ENCODE results near the gene N4BP2.

N4BP2 gene

GRCh38 chr4:40160258-40160657 is 103.6 kb downstream of the N4BP2 start:
- DNase-seq: no peak

- DNase-seq: no peak
Observed at GRCh38 chr4:40164459-40164858, 107.8 kb downstream of the N4BP2 start.

- DNase-seq: no peak
Observed at GRCh38 chr4:40165916-40166315, 109.3 kb downstream of the N4BP2 start.

GRCh38 chr4:40168070-40168469 is 111.4 kb downstream of the N4BP2 start:
- DNase-seq: no peak

GRCh38 chr4:40170588-40170987 is 113.9 kb downstream of the N4BP2 start:
- no peak for DNase-seq

GRCh38 chr4:40173470-40173875 is 116.8 kb downstream of the N4BP2 start:
- DNase-seq: no peak

DNA sequence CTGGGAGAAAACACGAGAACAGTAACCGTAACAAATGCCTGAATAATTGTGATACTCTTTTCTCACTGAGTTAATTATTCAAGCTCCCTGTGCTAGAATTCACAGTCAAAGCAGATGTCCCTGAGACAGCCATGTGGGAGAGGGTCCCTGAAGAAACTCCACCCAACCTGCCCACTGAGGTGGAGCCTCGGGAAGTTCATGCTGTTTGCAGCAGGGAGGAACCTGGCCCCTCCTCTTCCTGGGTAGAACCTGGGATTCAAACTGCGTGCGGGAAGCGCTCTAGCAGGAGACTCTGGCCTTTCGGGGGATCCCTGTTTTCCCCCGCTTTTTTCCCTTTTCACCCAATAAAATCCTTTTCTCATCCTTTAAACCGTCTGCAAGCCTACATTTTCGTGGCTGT is 120.0 kb downstream of the N4BP2 start:
- no peak for DNase-seq

DNA sequence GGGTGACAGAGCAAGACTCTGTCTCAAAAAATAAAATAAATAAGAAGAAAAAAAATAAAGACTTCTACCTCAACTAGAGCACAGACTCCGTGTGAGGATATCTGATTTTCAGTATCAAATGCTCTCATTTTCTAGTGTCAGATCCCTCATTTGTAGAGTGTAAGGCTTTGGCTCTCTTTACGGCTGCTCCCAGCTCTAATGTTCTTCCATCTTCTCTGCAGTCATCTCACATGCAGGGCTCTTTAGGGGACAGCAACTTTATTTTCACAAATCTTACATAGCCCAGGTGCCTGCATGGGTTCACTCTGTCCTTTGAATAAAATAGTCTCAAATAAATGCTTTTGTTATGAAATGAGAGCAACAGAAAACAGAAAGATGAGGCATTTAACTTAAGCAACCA is 120.9 kb downstream of the N4BP2 start:
- no peak for DNase-seq

- DNase-seq: no peak
Observed at GRCh38 chr4:40178672-40179071, 122.0 kb downstream of the N4BP2 start.

- no peak for DNase-seq
Observed at GRCh38 chr4:40179360-40179759, 122.7 kb downstream of the N4BP2 start.

DNA sequence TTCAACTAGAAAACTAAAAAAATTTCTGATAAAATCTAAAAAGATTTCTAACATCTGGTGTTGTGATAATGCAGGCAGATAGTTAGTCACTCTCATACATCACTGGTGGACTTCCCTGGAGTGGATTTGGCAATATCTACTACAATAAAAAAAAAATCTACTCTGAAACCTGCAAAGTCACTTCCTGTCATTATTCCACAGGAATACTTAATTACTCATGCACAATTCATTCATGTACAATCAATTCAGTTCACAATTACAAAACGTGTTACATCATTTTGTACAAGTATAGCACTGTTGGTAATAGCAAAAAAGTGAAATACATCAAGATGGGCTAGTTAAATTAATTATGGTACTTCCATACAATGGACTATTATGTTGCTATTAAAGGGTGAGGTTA is 123.7 kb downstream of the N4BP2 start:
- DNase-seq: peak in 2 of 4 experiments; percentile 62 to 74

DNA sequence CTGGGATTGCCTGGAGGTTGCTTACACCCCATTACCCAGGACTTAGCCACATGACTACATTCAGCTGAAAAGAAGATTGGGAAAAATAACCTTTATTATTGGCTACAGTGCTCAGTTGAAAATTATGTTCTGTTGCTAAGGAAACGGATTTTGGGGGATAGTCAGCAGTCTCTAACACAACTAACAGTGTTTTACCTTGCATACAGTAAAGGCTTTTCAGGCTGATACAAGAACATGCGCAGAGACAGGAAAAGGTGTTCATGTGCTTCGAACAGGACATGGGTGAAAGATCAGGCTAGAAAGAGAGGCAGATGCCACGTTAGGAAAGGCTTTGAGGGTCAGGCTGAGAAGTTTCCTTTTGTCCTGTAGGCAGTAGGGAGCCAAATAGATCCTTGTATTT is 125.4 kb downstream of the N4BP2 start:
- DNase-seq: no peak

GRCh38 chr4:40182954-40183353 is 126.3 kb downstream of the N4BP2 start:
- peak in 3 of 4 experiments; percentile 35 to 79 (median 64) for DNase-seq

DNA sequence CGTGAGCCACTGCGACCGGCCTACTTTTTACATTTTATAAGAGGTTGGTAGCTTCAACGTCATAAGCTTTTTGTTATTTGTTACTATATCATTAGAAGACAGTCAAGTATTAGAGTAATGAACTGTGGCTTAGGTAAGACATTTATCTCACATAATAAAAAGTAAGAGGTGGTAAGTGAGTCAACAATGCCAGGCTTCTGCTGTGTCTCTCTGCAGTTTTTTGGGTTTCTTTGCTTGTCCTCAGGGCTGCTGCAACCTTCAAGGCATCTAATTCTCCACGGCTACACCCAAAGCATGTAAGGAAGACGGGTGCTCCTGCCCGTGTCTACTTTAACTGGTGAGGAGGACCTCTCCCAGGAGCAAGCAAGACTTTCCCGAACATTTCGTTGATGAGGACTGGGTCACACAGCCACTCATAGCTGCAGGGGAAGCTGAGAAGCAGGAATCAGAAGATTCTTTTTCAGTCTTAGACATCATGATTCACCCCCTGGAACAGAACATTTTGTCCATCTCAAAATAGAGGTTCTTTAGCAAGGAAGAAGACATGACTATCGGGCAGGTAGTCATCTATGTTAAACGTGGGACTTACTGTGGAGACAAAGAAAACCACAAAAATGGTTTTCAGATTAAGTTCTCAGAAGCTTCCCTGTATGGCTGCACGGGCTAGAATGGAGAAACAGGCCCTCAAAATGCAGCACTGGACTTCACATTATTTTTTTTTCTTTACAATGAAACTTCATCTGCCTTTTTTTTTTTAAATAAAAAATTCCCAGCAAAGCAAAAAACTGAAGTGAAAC is 127.2 kb downstream of the N4BP2 start:
- peak in 3 of 4 experiments; percentile 11 to 39 (median 29) for DNase-seq

- DNase-seq: no peak
Observed at GRCh38 chr4:40185830-40186664, 129.4 kb downstream of the N4BP2 start.

DNA sequence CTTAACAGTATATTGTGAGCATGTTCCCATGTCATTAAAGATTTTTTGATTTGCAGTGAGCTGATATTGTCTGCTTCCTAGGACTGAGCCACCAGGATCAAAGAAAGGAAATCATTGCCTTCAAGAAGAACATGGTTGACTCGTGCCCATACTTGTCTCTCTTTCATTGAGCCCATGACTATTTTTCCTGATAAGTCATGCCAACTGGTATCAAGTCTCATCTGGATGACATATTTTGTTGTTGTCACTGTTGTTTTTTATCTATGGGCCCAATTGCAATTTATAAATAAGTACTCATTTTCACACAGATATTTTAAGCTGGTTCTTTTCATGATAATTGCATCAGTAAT is 130.0 kb downstream of the N4BP2 start:
- DNase-seq: no peak

DNA sequence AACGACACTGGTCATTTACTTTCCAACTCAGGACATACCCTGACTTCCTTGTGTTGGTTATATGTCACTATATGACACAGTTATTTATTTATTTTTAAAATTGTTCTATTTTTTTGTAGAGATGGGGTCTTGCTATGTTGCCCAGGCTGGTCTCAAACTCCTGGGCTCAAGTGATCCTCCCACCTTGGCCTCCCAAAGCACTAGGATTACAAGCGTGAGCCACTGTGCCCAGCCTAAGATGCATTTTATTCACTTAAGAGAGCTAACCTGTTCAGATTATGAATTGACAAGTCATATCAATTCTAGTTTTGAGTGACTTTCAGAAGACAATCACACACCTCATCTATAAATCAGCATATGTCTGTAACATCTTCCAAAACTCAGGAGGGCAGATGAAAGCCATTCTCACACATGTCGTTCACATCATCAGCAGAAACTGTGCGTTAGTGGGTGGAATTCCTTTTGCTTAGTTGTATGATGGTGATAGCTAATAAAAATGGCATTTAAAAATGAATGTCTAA is 130.8 kb downstream of the N4BP2 start:
- no peak for DNase-seq

GRCh38 chr4:40190019-40190418 is 133.4 kb downstream of the N4BP2 start:
- no peak for DNase-seq

- no peak for DNase-seq
Observed at GRCh38 chr4:40190465-40190864, 133.8 kb downstream of the N4BP2 start.

DNA sequence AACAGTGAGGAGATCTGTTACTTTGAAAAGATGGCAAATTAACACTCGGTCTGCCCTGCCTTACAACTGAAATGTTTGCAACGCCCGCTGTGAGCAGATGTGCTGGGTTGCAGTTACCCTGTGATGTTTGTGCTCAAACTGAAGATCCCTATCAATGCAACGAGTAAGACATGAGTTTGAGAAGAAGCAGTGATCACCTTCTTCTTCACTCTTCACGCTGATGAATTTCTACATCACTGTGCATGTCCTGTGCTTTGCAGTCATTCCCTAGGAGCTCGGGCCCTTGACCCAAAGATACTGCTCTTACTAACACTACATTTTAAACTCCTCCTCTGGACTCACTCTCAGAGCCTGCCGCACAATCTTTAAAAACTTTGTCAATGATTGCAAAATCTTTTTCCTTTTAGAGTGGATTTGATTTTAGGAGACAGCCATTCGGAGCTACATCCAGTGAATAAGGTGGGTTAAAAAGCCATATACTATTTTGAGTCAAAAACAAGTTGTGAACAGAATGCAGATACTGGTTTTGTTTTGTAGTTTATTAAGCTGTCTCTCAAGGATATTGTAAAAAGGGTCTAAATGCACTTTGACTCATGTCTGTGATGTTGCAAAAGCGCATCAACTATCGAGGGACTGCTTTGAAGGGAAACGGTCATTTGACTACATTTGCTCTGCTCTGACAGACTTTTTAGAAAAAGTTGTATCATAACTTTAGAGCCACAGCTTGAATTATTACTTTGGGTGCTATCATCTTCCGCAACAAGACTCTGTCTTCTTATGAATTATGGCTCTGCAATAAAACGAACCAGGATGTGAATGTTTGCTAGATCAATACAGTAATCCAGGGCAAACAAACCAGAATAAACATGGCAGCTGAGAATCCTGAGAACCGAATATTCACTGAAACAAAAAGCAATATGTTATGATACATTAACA is 134.5 kb downstream of the N4BP2 start:
- no peak for DNase-seq

DNA sequence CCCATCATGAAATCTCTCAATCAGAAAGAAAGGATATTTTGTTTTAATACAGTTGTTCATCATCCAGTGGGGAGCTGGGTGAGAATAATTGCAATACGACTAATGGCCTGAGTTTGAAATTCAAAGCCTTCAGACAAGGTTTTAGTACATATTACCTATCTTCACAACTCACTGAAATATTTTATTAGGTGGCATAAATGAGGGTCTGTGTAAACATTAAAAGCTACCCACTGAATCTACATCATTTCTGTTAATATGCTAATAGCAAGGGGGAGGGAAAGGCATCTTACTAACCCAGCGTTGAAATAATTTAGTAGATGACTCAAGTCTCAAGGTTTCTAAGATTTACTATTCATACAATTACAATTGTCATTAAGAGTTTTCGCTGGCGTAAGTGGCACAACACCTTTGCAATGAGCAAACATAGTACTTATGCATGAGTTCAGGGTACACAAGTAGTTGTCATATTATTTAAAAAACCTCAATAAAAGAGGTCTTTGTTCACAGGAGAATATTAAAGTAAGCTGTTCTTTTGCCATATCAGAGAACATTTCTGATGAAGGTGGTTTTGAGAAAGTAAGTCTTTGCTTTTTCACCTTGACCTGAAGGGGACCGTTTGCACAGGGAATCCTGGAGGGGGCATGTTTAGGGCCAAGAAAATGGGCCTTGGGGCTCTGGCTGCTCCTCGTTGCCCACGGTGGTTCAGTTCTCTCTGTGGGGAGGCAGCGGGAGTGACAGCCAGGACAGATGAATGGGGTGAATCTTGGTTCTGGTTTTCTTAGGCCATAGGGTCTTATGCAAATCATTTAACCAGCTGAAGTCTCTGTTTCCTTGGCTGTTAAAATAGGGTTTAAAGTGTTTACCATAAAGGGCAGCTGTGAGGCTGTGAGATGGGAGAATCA is 135.7 kb downstream of the N4BP2 start:
- DNase-seq: no peak

All from suppressor macrophage (primary cell).